ENCODE measurements around the gene OPA1.

The OPA1 gene, protein sequence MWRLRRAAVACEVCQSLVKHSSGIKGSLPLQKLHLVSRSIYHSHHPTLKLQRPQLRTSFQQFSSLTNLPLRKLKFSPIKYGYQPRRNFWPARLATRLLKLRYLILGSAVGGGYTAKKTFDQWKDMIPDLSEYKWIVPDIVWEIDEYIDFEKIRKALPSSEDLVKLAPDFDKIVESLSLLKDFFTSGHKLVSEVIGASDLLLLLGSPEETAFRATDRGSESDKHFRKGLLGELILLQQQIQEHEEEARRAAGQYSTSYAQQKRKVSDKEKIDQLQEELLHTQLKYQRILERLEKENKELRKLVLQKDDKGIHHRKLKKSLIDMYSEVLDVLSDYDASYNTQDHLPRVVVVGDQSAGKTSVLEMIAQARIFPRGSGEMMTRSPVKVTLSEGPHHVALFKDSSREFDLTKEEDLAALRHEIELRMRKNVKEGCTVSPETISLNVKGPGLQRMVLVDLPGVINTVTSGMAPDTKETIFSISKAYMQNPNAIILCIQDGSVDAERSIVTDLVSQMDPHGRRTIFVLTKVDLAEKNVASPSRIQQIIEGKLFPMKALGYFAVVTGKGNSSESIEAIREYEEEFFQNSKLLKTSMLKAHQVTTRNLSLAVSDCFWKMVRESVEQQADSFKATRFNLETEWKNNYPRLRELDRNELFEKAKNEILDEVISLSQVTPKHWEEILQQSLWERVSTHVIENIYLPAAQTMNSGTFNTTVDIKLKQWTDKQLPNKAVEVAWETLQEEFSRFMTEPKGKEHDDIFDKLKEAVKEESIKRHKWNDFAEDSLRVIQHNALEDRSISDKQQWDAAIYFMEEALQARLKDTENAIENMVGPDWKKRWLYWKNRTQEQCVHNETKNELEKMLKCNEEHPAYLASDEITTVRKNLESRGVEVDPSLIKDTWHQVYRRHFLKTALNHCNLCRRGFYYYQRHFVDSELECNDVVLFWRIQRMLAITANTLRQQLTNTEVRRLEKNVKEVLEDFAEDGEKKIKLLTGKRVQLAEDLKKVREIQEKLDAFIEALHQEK

DNA sequence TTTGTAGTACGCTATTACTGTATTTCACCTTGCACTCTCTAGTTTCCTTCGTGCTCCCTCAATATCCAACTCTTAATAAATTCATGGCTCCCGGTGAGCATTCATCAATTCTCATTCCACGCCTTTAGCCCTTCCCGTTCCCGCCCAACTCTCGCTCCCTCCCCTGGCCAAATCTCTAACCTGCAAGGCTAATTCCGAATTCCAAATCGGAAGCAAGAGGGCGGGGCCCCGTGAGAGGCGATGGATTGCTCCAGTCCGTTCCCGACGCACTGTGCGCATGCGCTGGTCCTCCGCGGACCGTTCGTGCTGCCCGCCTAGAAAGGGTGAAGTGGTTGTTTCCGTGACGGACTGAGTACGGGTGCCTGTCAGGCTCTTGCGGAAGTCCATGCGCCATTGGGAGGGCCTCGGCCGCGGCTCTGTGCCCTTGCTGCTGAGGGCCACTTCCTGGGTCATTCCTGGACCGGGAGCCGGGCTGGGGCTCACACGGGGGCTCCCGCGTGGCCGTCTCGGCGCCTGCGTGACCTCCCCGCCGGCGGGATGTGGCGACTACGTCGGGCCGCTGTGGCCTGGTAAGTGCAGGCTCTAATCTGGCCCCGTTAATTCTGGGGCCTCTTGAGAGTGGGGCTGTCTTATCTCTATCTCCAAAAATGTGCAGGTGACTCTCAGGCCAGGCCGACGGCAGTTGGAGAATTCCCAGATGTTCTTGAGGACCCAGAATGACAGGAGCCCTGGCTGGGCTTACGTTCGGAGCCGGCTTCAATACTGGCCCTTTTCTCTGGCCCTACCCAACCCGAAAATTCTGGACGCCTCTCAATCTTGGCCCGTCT is at the start of gene OPA1:
TSS of gene OPA1 (plus strand) at position 368 of the 827 bp plus-strand sequence. CDS start at position 538, 170 bp downstream.
- peak; percentile 79 to 92 for DNase-seq

DNA sequence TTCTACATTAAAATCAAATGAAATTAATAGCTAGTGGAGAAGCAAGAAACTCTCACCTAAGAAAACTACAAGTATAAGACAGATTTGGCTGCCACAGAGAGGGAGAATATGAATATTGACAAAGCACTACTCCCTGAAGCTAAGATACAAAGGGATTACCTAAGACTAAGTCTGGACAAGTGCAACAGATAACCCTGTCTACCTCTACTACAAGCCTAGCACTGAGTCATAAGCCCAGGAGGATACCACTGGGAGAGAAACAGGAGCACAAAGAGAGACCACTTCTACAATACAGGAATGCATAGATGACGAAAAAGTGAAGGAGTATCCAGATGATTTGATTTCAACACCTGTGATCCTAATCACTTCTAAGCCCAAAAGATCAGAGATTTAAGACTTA is 48.7 kb upstream of the OPA1 start:
- DNase-seq = no peak

DNA sequence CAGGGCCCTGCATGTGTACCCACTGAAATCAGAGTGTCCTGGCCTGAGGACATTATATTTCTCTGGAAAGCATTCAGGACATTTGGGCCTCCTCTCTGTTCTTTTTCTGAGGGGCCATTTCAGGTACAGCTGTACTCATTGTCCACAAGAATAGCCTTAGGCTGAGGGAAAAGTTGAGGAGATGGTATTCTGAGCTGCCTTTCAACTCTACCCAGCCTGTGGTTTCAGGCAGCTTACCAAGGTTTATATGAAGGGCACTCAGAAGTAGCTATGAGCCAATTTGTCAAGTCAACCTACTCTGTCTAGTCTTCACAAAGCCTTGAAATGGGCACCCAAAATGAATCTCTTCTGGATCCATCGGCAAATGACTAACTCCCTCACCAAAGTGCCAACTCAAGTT is 47.7 kb upstream of the OPA1 start:
- DNase-seq = no peak

DNA sequence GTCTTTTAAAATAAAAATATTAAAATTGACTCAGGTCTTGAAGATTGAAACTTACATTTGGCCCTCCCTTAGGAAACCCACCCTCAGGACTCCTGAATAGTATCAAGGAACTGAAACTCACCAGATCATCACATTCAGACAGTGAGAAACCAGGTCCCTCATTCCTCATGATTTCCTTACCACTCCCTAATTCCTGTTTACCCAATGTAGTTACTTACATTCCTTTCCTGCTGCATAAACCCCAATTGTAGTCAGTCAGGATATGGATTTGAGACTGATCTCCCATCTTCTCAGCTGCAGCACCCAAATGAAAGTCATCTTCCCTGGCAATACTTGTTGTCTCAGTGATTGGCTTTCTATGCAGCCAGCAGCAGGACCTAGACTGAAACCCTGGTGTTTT is 46.9 kb upstream of the OPA1 start:
- DNase-seq = no peak

DNA sequence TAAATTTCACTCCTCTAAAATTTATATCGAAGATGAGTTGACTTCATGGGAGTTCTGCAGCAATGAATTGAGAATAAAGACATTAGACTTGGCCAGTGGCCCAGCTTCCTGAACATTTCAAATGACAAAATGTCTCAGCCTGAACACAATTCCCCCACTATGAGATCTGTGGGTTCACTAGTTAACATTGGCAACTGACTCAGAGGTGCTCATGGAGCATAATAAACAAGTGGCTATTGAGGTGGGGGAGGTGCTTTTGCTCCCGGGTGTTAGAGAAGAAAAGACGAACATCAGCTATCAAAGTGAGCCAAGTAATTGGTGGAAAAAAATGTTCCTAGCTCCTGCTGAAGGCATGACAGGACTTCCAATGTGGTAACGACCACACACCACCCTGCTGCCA is 44.6 kb upstream of the OPA1 start:
- DNase-seq = no peak

DNA sequence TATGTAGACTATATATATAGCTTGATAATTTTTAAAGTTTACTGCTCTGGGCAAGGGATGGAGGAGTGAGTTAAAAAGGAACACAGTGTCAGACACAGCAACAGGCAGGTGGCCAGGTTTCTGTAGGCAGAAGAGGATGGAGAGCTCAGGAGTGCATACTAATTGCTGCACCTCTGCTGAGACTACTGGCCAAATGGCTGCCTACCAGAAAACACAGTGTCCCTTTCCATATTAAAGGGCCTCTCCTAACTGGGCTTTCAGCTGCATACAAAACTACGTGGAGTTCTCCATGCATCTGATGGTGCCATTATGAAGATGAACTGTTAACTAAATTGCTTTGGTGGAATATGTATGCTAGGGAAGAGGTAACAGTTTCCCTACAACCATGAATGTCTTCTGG is 40.1 kb upstream of the OPA1 start:
- DNase-seq = no peak

DNA sequence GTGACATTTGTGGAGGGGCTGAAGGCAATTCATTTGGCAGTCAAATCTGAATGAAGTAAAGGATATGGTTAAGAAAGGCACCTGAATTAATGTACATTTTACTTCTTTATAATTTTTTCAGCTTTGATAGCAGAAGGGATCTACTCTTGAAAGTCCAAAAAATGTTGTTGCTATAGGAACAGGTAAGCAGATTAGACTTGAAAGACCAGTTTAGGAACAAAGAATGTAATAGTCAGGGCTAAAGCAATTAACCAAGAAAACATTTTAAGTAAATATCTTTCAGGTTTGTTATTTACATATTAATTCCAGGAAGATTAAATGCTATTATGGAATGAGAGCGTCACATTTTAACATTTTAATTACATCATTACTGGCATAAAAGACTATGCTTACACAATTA is 39.4 kb upstream of the OPA1 start:
- no peak for DNase-seq

DNA sequence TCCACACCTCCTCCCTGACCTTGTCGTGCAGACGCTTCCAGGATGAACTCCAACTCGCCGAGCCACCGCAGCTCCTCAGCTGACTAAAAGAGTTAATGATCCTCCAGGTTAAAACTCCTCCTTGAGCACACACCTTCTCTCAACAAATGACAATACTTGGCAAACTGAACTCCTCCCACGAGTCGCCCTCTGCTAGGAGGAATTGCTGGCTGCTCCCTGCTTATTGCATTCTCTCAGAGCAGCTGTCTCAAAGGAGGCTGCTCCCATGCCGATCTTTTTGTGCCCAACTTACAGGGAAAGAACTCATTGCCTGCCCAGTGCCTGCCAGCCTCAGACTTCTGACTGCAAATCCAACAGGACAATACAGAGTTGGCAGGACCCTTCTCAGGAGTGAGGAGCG is 38.2 kb upstream of the OPA1 start, which contains the start of gene ATP13A4:
TSS of gene ATP13A4 (minus strand) at position 85 of the 400 bp plus-strand sequence. CDS start 96 bp downstream, outside the sequence.
- DNase-seq = no peak

DNA sequence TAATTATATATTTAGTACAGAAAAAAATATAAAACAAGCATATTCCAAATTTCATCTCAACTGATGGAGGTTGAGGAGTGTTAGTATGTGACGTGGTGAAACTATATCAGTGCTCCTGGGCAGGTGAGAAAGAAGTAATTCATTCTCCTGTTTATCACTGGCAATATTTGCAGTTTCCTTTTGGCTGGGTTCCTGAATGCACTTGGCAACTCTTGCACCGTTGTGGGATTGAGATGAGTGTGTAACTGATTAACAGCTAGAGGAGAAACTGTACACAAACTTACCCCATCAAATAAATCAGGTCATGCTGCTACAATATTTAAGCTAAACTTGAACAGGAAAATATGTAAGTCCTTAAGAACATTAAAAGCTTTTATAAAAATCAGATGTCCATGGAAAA is 36.2 kb upstream of the OPA1 start:
- no peak for DNase-seq

DNA sequence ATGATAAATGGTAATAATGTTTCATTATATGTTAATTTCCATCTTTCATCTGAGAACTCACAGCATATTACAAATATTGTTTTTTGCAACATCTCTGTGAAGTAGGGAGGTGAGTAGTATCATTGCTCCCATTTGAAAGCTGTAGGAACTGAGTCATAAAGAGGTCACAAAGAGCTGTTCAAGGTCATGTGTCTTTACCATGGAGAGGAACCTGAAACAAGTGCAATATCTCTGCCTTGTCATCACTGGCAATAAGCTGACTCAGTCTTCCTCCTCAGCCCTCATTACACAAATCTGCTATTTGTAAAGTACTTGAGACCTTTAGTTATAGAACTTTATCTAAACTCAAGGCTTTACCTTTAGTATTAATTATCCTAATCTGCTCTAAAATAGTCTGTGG is 33.9 kb upstream of the OPA1 start:
- DNase-seq = no peak

DNA sequence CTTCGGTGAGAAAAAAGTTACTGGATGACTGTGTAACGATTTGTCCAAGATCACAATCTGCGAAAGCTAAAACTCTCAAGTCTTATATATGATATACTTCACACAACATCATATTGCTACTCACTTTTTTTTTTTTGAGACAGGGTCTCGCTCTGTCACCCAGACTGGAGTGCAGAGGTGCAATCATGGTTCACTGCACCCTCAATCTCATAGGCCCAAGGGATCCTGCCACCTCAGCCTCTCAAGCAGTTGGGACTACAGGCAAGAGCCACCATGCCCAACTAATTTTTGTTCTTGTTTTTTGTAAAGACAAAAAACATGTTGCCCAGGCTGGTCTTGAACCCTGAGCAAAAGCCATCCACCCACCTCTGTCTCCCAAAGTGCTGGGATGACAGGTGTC is 32.9 kb upstream of the OPA1 start:
- no peak for DNase-seq

DNA sequence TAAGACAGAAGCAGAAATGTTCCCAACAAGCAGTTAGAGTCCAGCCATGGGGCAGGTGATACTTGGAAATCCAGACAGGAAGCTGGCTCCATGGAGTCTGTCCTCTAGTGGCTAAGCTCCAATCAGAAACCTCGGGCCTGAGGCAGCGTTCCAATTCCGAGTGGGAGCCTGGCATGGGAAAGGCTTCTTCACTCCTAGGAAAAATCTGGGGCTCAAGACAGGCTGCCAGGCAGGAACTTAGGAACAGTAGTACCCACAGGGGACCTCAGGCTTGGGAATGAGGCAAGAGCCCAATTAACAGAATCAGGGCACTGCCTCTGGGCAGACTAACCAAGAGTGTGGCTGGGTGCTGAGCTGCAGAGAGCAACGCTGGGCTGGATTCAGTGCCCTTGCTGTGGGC is 32.1 kb upstream of the OPA1 start:
- no peak for DNase-seq

DNA sequence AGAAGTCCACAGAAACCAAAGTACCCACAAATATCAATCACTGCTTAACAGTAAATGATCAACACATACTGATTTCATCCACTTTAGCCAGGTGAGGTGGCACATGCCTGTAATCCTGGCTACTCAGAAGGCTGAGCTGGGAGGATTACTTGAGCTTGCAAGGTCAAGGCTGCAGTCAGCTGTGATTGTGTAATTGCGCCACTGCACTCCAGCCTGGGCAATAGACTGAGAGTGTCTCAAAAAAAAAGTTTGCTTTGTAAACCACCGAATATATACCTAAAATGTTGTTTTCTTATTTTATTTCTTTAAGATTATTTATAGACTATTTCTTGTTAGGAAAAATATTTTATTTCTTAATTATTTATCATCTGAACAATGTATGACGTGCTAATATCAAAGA is 29.6 kb upstream of the OPA1 start:
- DNase-seq = no peak

DNA sequence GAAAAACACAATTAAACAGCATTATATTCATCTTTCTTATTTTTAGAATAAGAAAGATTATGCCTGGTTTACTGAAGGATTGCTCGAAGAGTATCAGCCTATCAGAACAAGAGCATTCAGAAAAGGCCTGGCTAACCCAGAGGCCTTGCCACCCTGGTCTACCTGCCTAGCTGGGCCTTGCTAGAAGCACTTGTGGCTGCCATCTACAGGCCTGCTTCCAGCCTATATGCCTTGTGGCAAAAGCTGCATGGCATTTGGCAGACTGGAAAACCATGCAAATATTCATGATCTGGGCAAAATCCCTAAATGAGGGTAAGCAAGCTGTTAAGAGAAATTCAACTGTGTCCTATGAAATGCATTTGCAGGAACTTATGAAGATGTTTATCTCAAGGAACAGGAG is 29.0 kb upstream of the OPA1 start:
- no peak for DNase-seq

DNA sequence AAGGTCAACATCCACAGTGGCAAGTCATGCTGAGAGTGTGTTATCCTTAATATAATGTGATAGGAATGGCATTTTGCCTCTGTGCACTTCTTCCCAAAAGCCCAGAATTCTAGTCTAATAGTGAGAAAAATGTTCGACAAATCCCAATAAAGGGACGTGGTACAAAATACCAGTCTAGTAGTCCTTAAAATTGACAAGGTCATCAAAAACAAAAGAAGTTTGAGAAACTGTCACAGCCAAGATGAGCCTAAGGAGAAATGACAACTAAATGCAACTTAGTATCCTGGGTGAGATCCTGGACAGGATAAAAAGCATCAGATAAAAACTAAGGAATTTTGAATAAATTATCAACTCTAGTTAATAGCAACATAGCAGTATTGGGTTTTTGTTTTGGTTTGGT is 23.9 kb upstream of the OPA1 start:
- DNase-seq = no peak

DNA sequence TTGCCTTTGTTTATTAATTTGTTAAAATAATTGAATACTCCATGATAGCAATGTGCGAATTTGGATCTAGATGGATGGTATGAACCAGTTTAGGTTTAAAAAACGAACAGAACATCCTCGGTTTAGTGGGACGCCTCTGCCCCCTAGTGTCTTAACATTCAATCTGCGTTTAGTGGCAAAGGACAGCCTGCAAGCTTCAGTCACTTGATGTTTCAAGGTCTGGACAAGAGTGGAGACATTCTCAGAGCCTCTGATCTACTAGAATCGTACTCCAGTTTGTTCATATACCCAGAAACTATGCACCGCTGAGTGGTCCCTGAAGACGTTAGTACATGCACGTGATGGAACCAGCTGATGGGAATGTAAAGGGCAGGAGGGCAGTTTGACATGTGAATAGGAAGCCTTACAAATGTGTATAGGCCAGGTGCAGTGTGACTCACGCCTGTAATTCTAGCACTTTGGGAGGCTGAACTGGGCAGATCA is 20.5 kb upstream of the OPA1 start:
- peak in 1 of 2 donors; percentile 37 for DNase-seq

DNA sequence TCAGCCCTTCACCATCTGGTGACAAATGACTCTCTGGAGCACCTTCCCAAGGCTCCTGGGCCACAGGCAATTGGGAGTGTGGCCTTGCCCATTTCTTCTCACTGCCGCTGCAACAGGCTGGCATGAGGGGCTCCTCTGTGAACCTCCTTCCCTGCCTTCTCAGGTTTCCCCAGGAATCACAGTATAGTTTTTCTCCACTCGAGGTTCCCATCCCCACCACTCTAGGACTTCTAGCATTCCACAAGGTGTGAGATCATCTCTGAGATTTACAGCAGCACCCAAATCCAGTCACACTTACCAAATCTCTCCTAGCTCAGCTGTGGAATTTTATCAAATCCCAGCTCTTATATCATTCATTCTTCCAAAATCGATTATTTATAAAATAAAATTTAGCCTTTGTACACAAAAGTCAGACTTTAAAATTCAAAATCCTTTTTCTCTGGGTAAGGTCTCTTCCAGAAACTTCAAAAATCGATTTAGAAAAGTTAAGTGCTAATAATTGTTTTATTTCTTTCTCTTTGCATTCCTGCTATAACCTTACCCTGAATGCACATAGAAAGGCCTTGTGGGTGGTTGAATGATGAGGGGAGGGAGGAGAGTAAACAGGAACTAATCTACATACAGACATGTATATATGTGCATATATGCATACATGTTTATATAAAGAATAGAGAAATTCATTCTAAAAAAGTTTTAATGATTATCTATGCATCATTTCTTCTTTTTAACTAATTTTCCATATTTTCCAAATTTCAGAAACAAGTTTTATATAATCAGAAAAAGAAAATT is 19.4 kb upstream of the OPA1 start:
- DNase-seq = no peak

DNA sequence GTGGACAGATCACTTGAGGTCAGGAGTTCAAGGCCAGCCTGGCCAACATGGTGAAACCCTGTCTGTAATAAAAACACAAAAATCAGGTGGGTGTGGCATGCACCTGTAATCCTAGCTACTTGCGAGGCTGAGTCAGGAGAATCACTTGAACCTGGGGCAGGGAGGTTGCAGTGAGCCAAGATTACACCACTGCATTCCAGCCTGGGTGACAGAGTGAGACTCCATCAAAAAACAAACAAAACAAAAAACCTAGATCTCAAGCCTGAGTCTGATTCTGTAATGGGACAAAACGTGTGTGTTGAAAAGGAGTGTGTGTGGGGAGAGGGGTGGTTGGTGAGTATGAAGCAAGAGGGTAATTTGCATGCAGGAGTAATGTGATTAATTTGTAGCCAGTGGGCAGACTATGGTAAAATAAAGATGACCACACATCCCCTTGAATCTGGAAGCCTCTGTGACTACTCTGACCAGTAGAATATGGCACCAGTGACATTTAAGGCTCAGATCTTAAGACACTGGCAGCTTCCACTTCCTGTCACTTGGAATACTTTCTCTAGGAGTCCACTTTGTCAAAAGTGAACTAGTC is 18.4 kb upstream of the OPA1 start:
- DNase-seq = no peak

DNA sequence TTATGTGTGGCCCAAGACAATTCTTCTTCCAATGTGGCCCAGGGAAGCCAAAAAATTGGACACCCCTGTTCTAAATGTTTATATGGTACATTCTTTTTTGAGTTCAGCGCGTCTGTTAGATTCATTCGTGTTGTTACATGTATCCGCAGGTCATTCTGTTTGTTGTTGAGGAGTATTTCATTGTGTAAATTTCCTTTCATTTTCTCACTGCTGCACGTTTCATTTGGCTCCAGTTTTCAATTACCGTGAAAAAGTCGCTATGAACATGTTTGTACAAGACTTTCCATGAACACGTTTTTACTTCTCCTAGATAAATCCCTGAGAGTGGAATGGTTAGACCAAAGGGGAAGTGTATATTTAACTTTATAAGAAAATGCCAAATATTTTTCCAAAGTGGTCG is 7.5 kb upstream of the OPA1 start:
- no peak for DNase-seq

DNA sequence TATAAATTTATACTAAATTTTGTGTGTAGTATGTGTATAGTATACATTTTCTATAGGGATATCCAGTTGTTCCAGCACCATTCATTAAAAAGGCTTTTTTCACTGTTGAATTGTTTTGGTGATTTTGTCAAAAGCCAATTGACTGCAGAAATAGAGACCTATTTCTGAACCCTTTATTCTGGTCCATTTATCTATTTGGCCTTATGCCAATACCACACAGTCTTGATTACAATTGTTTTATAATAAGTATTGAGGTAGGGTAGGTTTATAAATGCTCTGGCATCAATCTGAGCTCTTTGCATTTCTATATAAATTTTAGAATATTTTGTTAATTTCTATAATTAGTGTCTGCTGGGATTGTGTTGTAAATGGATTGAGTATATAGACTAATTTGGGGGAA is 6.5 kb upstream of the OPA1 start:
- DNase-seq = no peak

DNA sequence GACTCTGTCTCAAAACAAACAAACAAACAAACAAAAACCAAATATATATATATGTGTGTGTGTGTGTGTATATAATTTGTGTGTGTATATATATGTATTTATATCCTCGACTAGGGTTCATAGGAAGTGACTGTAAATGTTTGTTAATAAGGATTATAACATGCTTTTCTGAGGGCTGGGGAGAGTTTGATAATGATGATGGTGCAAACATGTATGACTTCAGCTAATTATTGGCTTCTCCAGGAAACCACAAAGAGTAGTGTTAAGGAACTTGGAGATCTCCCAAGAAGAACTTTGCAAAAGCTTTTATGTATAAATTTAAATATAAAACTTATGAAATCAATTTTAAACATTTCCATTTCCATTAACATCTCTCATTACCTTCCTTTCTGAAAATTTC is 3.9 kb upstream of the OPA1 start:
- DNase-seq = no peak

DNA sequence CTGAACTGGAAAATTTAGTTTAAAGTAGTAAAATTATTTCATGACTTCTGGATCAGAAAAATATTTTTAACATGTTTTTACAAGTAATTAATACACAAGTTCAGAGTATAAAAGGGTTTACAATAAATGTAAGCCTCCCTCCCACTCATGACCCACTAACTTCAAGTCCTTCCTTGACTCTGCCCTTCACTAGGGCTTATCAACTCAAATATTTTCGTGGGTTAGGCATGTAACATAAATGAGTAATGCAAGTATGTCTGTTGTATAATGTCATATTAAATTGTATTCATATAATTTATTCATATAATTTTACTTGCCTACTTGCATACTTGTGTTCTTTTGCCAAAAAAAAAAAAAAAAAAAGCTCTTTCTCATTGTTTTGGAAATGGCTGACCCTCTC is 3.4 kb upstream of the OPA1 start:
- no peak for DNase-seq
